Esophagus (tissue), 2 donors: ENCODE data around the gene FNIP1. TPM values are rescaled to one million over a fixed set of nuclear protein-coding genes. Genes with fewer than 3 reads are reported as not detected.
"Not testable (repeated sequence)": the region's sequence is repeated elsewhere in the genome, so short reads cannot be mapped to it uniquely, and the experiment has no call there.

ENCODE experiments used
- H3K27ac ChIP-seq, 2 donors: one replicate each; pipeline ENCODE4 v1.5.1; 2013; ENCODE audit warnings: low read depth in 2 of 2, mild to moderate bottlenecking in 2 of 2, inconsistent platforms in 1 of 2, low read length in 1 of 2, moderate library complexity in 1 of 2
- H3K27me3 ChIP-seq, 2 donors: one replicate each; pipeline ENCODE4 v1.6.1; 2013; ENCODE audit warnings: low read length in 2 of 2, control low read depth in 1 of 2, mild to moderate bottlenecking in 1 of 2; ENCODE audit not compliant: insufficient read depth in 2 of 2, control insufficient read depth in 1 of 2
- H3K36me3 ChIP-seq, 2 donors: one replicate each; pipeline ENCODE4 v1.6.1; 2013; ENCODE audit warnings: low read length in 1 of 2; ENCODE audit not compliant: control insufficient read depth in 2 of 2, insufficient read depth in 2 of 2
- H3K4me1 ChIP-seq, 2 donors: one replicate each; pipeline ENCODE4 v1.6.1; 2013; ENCODE audit warnings: low read length in 1 of 2; ENCODE audit not compliant: control insufficient read depth in 2 of 2, insufficient read depth in 2 of 2
- H3K4me3 ChIP-seq, 2 donors: one replicate each; pipeline ENCODE4 v1.5.1; 2013; ENCODE audit warnings: low read length in 2 of 2, mild to moderate bottlenecking in 2 of 2, low read depth in 1 of 2, moderate library complexity in 1 of 2
- H3K9me3 ChIP-seq, 2 donors: one replicate each; pipeline ENCODE4 v1.6.1; 2013; ENCODE audit warnings: mild to moderate bottlenecking in 2 of 2, low read depth in 1 of 2, low read length in 1 of 2, moderate library complexity in 1 of 2; ENCODE audit not compliant: control insufficient read depth in 2 of 2, insufficient read depth in 1 of 2
- WGBS, 2 donors: extraction: QIAGEN DNeasy Blood & Tissue Kit; methylation state at CpG; one replicate each; pipeline ENCODE4 v1.1.7; 2013; 5-methylcytosine and 5-hydroxymethylcytosine counted together
- polyA plus RNA-seq, 2 donors: library from polyadenylated mRNA; stranded (reverse); fragments of 200-250 nt; gene quantifications; one replicate each; pipeline ENCODE4 v1.2.3, GENCODE V29; 2013
- donor health status: healthy with polysubstance abuse.
- donor health status: Bipolar disorder and iron deficiency.

FNIP1 gene
- polyA plus RNA-seq, 2 donors = 2.4 to 2.5 TPM

GRCh38 chr5:131746423-131746822 lies 50.4 kb downstream of the FNIP1 start:
- Histone ChIP-seq H3K4me3 (no peak overlapping the region), H3K4me1 (no peaks in the 10 kb centered on the region)
- 96 to 97% methylated on average over 4 of the region's 4 CpGs for WGBS, 2 donors

GRCh38 chr5:131745703-131746102 lies 51.1 kb downstream of the FNIP1 start:
- no peak overlapping the region for H3K27ac ChIP-seq
- H3K4me3 ChIP-seq = no peak overlapping the region
- no peaks in the 10 kb centered on the region for H3K36me3 ChIP-seq
- no peaks in the 10 kb centered on the region for H3K4me1 ChIP-seq
- no peaks in the 10 kb centered on the region for H3K9me3 ChIP-seq
- no peaks in the 10 kb centered on the region for H3K27me3 ChIP-seq
- 84 to 90% methylated on average over 4 of the region's 4 CpGs for WGBS, 2 donors

More at GRCh38 chr5:131746423-131746822, 50.4 kb downstream of the FNIP1 start:
- Histone ChIP-seq H3K27ac (no peak overlapping the region), H3K36me3 (no peaks in the 10 kb centered on the region), H3K27me3 (no peaks in the 10 kb centered on the region), H3K9me3 (no peaks in the 10 kb centered on the region)

GRCh38 chr5:131745155-131745554 lies 51.7 kb downstream of the FNIP1 start:
- Histone ChIP-seq H3K4me1 (no peaks in the 10 kb centered on the region), H3K4me3 (no peak overlapping the region), H3K9me3 (no peaks in the 10 kb centered on the region), H3K27me3 (no peaks in the 10 kb centered on the region), H3K36me3 (no peaks in the 10 kb centered on the region), H3K27ac (no peak overlapping the region)
- WGBS, 2 donors = 96 to 98% methylated on average over 3 of the region's 3 CpGs

GRCh38 chr5:131740477-131740876 lies 56.3 kb downstream of the FNIP1 start:
- no peaks in the 10 kb centered on the region for H3K36me3 ChIP-seq
- no peaks in the 10 kb centered on the region for H3K9me3 ChIP-seq
- H3K4me3 ChIP-seq = no peak overlapping the region
- 98% methylated on average over 3 of the region's 3 CpGs for WGBS, 2 donors
- H3K27me3 ChIP-seq = no peaks in the 10 kb centered on the region
- no peak overlapping the region for H3K27ac ChIP-seq
- no peaks in the 10 kb centered on the region for H3K4me1 ChIP-seq

- Histone ChIP-seq H3K4me1 (no peaks in the 10 kb centered on the region), H3K27ac (no peak overlapping the region), H3K4me3 (no peak overlapping the region), H3K9me3 (no peaks in the 10 kb centered on the region), H3K36me3 (no peaks in the 10 kb centered on the region), H3K27me3 (no peaks in the 10 kb centered on the region)
- WGBS, 2 donors = 97 to 98% methylated on average over 8 of the region's 8 CpGs
These were observed 61.4 kb downstream of the FNIP1 start for GRCh38 chr5:131735393-131735792.

GRCh38 chr5:131734939-131735338 lies 61.9 kb downstream of the FNIP1 start:
- H3K36me3 ChIP-seq, H3K9me3 ChIP-seq, H3K4me1 ChIP-seq, H3K4me3 ChIP-seq, H3K27ac ChIP-seq, H3K27me3 ChIP-seq: not testable (repeated sequence)
- WGBS, 2 donors = 98% methylated on average over 4 to 5 of the region's 6 CpGs

- 89 to 91% methylated on average over 4 of the region's 4 CpGs for WGBS, 2 donors
- H3K27ac ChIP-seq, H3K4me1 ChIP-seq, H3K27me3 ChIP-seq, H3K36me3 ChIP-seq, H3K4me3 ChIP-seq, H3K9me3 ChIP-seq: not testable (repeated sequence)
These were observed 67.5 kb downstream of the FNIP1 start for GRCh38 chr5:131729292-131729691.

- H3K36me3 ChIP-seq, H3K4me3 ChIP-seq, H3K27me3 ChIP-seq, H3K4me1 ChIP-seq, H3K27ac ChIP-seq, H3K9me3 ChIP-seq: not testable (repeated sequence)
These were observed 72.7 kb downstream of the FNIP1 start for GRCh38 chr5:131724089-131724488.

- no peak overlapping the region for H3K27ac ChIP-seq
- 79 to 86% methylated on average over 1 of the region's 1 CpG for WGBS, 2 donors
- peaks cover 0 to 3% of the 10 kb centered on the region in 2 donors for H3K36me3 ChIP-seq
- H3K4me3 ChIP-seq = no peak overlapping the region
- H3K4me1 ChIP-seq = no peaks in the 10 kb centered on the region
- no peaks in the 10 kb centered on the region for H3K9me3 ChIP-seq
- no peaks in the 10 kb centered on the region for H3K27me3 ChIP-seq
These were observed 76.1 kb downstream of the FNIP1 start for GRCh38 chr5:131720714-131721113.

GRCh38 chr5:131719564-131719963 lies 77.3 kb downstream of the FNIP1 start:
- Histone ChIP-seq H3K27ac (no peak overlapping the region), H3K4me3 (no peak overlapping the region)
- WGBS, 2 donors = 93 to 95% methylated on average over 1 of the region's 1 CpG

More at GRCh38 chr5:131719564-131719963, 77.3 kb downstream of the FNIP1 start:
- H3K27me3 ChIP-seq = no peaks in the 10 kb centered on the region
- no peaks in the 10 kb centered on the region for H3K4me1 ChIP-seq
- H3K9me3 ChIP-seq = no peaks in the 10 kb centered on the region
- peaks cover 2 to 3% of the 10 kb centered on the region in 2 donors for H3K36me3 ChIP-seq
